ENCODE data around the gene ALDH1A2.
"Not testable (repeated sequence)": the region's sequence is repeated elsewhere in the genome, so short reads cannot be mapped to it uniquely, and the experiment has no call there.

GRCh38 chr15:58113358-58113757, 47.8 kb upstream of the ALDH1A2 start:
- not testable (repeated sequence) for TF ChIP-seq USF2 (IDR thresholded peaks at IDR 0.05; ENCODE audit: borderline replicate concordance, low read depth, low read length); EZH2phosphoT487 (IDR thresholded peaks at IDR 0.05; ENCODE audit: borderline replicate concordance, low read depth); RAD21 (IDR thresholded peaks at IDR 0.05; ENCODE audit: low read length); EP300 (IDR thresholded peaks at IDR 0.05; ENCODE audit: borderline replicate concordance in 1 of 2, low read depth in 1 of 2, low read length in 1 of 2)
- TF ChIP-seq, protein P1, sequence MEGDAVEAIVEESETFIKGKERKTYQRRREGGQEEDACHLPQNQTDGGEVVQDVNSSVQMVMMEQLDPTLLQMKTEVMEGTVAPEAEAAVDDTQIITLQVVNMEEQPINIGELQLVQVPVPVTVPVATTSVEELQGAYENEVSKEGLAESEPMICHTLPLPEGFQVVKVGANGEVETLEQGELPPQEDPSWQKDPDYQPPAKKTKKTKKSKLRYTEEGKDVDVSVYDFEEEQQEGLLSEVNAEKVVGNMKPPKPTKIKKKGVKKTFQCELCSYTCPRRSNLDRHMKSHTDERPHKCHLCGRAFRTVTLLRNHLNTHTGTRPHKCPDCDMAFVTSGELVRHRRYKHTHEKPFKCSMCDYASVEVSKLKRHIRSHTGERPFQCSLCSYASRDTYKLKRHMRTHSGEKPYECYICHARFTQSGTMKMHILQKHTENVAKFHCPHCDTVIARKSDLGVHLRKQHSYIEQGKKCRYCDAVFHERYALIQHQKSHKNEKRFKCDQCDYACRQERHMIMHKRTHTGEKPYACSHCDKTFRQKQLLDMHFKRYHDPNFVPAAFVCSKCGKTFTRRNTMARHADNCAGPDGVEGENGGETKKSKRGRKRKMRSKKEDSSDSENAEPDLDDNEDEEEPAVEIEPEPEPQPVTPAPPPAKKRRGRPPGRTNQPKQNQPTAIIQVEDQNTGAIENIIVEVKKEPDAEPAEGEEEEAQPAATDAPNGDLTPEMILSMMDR (IDR thresholded peaks at IDR 0.05) = not testable (repeated sequence)
